NCI-H2029 treated with DMSO at 0.1 percent for 48 hours (cell line): ENCODE results near the gene FGF22.

Experiments used
- DNase-seq: peaks from one replicate; lab custom pipeline; 2025; lab: John Stamatoyannopoulos, UW

The FGF22 gene

DNA sequence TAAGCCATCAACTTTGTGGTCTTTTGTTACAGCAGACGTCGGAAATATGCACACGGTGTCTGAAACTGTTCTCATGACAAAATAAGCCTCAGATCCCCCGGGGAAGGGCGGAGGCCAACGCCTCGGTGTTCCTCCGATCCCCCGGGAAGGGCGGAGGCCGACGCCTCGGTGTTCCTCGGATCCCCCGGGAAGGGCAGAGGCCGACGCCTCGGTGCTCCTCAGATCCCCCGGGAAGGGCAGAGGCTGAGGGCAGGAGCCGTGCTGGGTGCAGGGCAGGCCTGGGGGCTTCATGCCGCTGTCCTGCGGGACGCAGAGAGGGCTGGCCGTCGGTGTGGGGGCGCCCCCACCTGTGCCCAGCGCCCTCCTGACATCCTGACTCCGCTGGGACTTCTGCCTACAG is 4.7 kb downstream of the FGF22 start:
- DNase-seq = no peak

- no peak for DNase-seq
These were observed 5.1 kb downstream of the FGF22 start for GRCh38 chr19:644789-645188.

DNA sequence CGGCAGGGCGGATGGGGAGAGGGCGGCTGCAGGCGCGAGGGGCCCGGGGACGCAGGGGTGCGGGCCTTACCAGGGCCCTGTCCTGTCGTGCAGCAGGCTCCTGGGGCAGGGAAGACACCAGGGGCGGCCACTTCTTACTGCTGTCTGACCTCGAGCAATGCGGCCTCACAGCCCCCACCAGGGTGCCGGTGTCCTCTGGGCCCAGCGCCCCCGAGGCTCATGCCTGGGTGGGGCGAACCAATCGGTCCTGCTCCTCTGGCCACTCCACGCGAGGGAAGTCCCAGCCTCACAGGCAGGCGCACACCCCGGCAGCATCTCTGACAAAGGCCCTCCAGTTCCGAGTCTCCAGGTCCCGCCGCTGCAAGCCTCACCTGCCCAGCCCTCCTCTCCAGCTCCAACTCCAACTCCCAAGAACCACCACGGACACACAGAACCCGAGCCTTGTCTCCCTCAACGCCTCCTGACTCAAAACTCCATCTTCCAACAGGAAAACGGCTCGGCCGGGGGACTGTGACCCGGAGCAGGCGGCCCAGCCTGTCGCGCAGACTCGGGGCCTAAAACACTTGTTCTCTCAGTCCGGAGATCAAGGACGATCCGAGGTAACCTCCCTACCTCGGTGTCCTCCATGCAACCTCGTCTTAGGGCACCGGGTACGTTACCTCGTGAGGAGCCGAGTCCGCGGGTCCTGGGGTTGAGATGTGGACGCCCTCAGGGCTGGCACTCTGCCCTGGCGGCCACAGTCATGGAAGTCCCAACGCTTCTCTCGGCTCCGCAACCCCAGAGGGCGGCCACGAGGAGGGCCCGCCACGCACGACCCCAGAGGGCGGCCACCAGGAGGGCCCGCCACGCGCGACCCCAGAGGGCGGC is 6.5 kb downstream of the FGF22 start:
- DNase-seq = no peak

GRCh38 chr19:646779-647565 is 7.3 kb downstream of the FGF22 start:
- no peak for DNase-seq

- DNase-seq = no peak
These were observed 8.0 kb downstream of the FGF22 start for GRCh38 chr19:647566-648284.

DNA sequence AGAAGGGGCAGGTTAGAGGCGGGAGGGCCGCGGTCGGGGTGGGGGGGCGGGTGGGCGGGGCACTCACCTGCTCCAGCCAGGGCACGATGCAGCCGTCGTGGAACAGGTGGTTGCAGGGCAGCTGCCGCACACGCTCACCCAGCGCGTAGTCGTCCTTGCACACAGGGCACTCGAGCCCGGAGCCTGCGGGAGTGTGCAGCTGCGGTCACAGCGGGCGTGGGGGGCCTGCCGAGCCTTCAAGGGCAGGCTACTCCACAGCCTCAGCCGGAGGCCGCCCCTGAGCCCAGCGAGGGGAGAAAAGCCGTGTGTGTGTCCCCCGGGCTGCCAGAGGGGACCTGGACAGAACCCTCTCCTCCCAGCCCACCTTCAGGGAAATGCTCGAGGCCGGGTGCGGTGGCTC is 8.6 kb downstream of the FGF22 start:
- DNase-seq = no peak

DNA sequence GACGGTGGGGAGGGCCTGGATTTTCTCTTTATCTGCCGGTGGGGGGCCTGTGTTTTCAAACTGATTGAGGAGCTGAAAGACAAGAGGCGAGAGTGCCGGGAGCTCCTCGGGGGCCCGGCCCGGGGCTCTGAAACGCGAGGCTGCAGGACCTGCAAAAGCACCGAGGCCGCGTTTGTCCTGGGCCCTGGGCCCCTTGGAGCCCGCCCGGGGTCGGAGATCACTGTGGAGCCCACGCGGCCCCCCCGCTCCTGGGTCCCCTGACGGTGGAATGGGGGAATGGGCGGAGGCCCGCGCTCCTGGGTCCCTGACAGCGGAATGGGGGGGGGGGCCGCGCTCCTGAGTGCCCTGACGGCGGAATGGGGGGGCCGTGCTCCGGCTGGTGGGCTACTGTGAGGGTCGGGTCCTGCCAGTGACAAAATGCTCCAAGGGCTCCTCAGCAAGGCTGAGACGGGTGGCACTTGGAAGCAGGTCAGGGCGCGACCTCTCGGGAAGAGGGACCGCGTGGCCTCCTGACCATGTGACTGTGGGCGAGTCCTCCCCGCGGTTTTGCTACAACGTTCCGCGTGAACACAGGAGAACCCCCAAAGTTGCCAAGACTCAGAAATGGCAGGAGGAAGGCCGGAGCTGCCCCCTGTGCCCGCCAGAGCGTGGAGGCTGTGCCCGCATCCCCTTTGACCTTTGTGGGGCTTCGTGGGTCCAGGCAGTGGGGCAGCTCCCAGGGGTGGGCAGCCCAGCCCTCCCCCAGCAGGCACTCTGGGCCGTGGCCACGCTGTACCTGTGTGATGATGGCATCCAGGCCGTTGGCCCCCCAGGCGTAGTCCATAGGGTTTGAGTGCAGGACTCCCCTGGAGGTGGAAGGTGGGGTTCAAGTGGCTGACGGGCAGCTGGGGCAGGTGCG is 9.5 kb downstream of the FGF22 start:
- DNase-seq = no peak

DNA sequence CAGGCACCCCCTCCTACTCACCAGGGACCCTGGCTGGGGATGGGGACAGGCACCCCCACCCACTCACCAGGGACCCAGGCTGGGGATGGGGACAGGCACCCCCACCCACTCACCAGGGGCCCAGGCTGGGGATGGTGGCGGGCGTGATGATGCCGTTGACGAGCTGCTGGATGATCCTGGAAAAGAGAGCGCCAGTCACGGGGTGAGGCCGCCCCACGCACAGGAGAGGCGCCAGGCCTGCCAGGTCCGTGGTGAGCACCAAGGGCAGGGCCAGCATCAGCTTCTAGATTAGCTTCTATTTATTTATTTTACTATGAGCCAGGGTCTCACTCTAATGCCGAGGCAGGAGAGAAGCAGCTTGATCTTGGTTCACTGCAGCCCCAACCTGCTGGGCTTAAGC is 10.4 kb downstream of the FGF22 start:
- no peak for DNase-seq

DNA sequence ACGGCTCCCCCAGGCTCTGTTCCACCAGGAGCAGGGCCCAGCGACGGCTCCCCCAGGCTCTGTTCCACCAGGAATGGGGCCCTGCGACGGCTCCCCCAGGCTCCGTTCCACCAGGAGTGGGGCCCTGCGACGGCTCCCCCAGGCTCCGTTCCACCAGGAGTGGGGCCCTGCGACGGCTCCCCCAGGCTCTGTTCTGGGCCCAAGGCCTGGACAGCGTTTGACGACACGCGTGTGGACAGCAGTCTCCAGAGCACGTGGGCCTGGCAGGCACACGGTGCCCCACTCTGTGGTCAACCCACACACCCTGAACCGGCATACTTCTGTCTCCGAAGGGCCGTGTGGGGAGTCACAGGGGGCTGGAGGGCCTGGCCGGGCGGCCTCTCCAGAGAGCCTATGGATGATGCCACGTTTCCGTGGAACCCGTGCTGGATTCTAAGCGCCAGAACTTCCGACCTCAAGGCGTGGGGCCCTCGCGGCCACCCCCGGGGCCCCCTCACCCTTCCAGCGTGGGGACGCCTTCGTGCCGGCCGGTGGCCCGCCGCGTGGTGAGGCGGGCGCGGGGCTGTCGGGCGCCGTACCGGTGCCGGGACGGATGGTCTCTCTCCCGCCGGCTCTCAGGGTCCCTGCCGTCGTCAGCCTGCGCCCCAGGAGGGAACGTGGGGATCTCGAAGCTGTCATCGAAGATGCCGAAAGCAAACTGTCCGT is 11.6 kb downstream of the FGF22 start:
- DNase-seq = no peak

- DNase-seq = no peak
These were observed 12.3 kb downstream of the FGF22 start for GRCh38 chr19:651991-652390.

DNA sequence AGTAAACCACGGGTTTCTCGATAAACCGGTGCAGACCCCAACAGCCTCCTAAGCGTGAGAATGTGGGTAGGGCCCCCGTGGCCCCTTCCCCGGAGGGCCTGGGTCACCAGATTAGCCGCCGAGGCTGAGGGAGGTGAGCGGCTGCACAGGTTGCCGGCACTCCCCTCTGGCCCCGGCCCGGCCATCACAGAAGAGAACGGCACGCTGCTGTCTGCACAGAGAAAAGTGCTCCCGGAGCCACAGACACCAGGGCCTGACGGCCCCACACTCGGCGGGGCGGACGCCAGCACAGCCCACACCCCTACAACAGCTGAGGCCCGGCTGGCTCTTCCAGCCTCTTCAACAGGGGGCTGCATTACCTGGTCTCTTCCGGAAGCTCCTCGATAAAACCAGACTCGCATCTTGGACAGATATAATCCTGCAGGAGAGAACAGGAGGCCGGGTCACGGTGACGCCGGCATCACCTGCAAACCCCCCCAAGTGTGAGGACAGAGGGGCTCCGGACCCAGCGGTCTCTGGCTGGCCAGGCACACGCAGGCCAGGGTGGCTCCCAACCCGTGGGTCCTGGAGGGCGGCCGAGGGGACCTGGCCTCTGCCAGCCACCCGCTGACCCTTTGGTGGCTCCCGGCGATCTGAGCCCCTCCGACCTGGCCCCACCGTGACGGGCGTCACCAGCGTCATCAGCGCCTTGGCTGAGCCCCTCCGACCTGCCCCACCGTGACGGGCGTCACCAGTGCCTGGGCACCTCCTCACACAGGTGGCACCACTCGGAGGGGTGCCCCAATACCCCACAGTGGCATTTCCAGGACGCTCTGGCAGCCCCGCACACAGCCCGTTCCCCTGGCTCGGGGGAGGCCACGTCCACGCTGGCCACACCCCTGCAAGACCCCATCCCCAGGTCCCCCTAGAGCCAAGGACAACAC is 13.0 kb downstream of the FGF22 start:
- DNase-seq = no peak

DNA sequence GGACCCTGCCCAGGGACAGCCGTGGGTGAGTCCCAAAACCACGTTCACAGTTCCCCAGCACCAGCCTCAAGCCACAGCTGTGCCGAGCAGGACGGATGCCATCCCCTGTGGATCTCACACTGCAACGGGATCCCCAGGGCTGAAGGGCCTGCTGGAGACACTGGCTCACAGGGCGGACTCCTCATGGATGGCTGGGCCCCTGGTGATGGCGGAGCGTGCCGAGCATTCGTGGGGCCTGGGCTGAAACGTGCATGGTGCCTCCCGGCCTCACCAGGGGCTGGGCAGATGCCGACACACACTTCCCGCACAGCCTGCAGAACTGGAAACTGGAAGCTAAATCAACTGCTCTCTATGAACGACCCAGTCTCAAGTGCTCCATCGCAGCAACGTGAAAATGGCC is 13.7 kb downstream of the FGF22 start:
- no peak for DNase-seq

DNA sequence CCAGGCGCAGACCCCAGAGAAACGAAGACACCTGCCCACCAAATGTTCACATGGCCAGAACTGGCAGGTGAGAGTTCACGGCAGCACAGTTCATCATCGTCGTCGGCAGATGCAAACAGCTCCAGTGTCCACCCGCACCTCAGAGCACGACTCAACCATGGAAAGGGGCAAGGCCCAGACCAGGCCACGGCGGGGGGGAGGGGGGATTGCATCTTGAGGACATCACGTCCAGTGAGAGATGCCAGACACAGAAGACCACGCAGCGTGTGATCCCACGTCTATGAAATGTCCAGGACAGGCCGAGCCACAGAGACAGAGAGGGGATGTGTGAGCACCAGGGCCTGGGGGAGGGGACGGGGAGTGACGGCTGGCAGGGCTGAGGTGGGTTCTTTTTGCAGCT is 16.0 kb downstream of the FGF22 start:
- no peak for DNase-seq

DNA sequence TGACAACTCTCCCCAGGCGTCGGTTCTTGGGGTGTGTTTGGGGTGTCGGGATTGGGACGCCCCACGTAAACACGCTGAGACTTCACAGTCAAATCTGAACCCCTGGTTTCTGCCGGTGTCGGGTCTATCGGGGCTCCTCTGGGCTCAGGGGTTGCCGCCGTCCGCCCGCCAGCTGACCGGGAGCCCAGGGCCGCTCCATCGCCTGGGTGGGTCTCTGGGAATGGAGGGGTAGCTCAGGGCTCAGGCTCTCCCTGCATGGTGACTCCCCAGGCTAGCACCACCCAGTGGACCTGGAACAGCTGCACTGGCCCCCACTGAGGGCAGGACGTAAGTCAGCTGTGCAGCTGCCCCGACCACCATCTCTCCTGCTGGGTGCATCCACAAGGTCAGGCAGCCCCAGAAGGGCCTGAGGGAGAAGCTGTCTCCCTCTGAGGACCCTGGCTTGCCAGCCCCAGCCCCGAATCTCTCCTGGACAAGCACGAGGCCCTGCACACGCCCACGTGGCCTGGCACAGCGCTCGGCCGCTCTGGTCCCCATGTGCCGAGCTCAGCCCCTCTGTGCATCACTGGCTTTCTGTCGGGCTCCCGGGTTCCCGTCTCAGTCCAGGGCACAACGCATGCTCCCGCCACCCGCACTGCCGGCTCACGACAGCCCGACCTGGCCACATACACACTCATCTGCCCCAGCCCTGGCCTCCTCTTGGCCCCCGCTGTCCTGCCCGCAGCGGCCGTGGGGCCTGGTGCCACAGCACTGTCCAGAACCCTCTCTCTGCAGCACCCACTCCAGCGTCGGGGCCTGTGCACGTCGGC is 17.3 kb downstream of the FGF22 start:
- DNase-seq = no peak

DNA sequence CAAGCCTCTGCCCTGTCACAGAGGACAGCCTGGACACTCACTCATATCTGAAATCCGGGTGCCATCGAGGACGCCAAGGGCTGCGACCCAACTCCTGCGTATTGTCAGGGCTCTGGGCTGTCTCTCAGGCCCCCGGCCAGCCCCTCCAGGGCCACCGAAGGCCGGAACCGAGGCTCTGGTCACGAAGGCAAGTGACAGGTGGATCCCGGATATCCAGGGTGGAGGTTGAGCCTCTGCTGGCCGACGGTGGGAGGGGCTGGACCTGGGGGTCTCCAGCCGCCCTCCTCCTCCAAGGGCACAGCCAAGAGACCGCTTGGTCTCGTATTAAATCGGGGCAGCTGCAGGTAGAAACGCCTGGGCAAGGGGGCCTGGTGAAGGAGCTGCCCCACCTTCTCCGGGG is 17.9 kb downstream of the FGF22 start:
- no peak for DNase-seq

GRCh38 chr19:658059-658839 is 18.6 kb downstream of the FGF22 start:
- DNase-seq = no peak

DNA sequence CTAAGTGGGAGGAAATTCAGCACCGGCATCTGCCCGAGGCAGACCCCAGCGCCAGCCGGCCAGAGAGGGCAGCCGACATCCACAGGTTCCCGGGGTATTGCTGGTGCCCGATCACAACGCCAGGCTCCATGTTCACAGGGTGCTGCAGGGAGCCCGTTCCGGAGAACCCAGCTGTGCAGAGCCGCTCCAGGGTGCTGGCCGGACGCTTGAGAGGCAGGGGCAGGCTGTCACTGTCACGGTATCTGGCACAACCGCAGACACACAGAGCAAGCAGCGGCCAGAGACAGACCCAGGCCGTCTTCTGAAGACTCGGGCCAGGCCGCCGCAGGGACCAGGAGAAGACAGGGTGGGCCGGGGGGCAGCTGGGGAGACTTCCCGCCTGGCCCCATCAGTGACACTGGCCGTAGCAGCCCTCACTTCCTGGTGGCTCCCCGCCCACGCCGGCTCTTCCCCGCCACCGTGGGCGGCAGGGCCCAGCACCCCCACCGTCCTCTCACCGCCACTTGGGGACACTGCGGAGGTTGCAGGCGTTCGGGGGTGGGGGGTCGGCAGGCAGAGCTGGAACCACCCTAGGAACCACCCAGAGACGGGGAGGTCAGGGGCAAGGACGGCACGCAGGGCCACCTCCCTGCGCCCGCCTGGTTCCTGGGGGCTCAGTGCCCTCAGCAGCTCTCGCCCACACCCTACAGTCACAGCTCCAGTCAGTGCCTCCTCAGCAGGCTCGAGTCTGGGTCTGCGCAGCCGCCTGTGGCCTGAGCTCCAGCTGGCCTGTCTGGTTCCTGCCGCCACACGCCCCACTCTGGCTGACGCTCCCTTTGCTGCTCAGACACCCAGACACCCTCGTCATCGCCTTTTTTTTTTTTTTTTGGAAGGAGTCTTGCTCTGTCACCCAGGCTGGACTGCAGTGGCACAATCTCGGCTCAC is 19.5 kb downstream of the FGF22 start:
- DNase-seq = no peak
